VCaP (cell line): ENCODE results near the gene ARAP1.
A peak's percentile ranks its signal among the peaks of the same experiment; 100 is the strongest.

ENCODE experiments used
- H3K27ac ChIP-seq: fragments of 450-650 bp; 2 replicates; pipeline ENCODE4 v1.5.1; 2017
- CTCF ChIP-seq: fragments of 450-650 bp; conservative IDR thresholded peaks from 2 replicates; pipeline ENCODE4 v1.5.1; 2017; ENCODE audit warnings: mild to moderate bottlenecking, moderate library complexity

Gene ARAP1

GRCh38 chr11:72782081-72782920 lies 30.1 kb upstream of the ARAP1 start:
- H3K27ac ChIP-seq = peak overlapping the region; percentile 89; the same call in 1 of the 2 replicates
- no peak for TF ChIP-seq CTCF

GRCh38 chr11:72781313-72782080 lies 29.3 kb upstream of the ARAP1 start:
- no peak for TF ChIP-seq CTCF

GRCh38 chr11:72781063-72781312 lies 28.8 kb upstream of the ARAP1 start:
- H3K27ac ChIP-seq = peak overlapping the region; percentile 89
- no peak for TF ChIP-seq CTCF

More at GRCh38 chr11:72781313-72782080, 29.3 kb upstream of the ARAP1 start:
- H3K27ac ChIP-seq = peak overlapping the region; percentile 89

- no peak for TF ChIP-seq CTCF
These were observed 28.3 kb upstream of the ARAP1 start for GRCh38 chr11:72780296-72781062.

GRCh38 chr11:72779495-72780128 lies 27.4 kb upstream of the ARAP1 start:
- peak overlapping the region; percentile 89; the same call in 1 of the 2 replicates for H3K27ac ChIP-seq

More at GRCh38 chr11:72780296-72781062, 28.3 kb upstream of the ARAP1 start:
- peak overlapping the region; percentile 89 for H3K27ac ChIP-seq

More at GRCh38 chr11:72779495-72780128, 27.4 kb upstream of the ARAP1 start:
- TF ChIP-seq CTCF = no peak
